ENCODE results near the gene RNF169.

Gene RNF169

GRCh38 chr11:74770456-74770855, 21.8 kb downstream of the RNF169 start:
- TF ChIP-seq CTCF (IDR thresholded peaks at IDR 0.05; ENCODE audit: insufficient read depth, missing control alignments), result no peak
- FAIRE-seq (no peak), DNase-seq (ENCODE audit: insufficient read length, low spot score) (no peak)

- FAIRE-seq (no peak), DNase-seq (ENCODE audit: insufficient read length, low spot score) (no peak)
- TF ChIP-seq CTCF (IDR thresholded peaks at IDR 0.05; ENCODE audit: insufficient read depth, missing control alignments), result no peak
Observed at GRCh38 chr11:74771139-74771538, 22.5 kb downstream of the RNF169 start.

GRCh38 chr11:74773476-74773875, 24.8 kb downstream of the RNF169 start:
- TF ChIP-seq CTCF (IDR thresholded peaks at IDR 0.05; ENCODE audit: insufficient read depth, missing control alignments), result no peak
- FAIRE-seq (no peak), DNase-seq (ENCODE audit: insufficient read length, low spot score) (no peak)

GRCh38 chr11:74775762-74776161, 27.1 kb downstream of the RNF169 start:
- DNase-seq (ENCODE audit: insufficient read length, low spot score), result no peak
- TF ChIP-seq CTCF (IDR thresholded peaks at IDR 0.05; ENCODE audit: insufficient read depth, missing control alignments), result no peak
- FAIRE-seq, result no peak

GRCh38 chr11:74776546-74776945, 27.9 kb downstream of the RNF169 start:
- no peak for DNase-seq (ENCODE audit: insufficient read length, low spot score)
- no peak for TF ChIP-seq CTCF (IDR thresholded peaks at IDR 0.05; ENCODE audit: insufficient read depth, missing control alignments)
- no peak for FAIRE-seq

- no peak for FAIRE-seq
- DNase-seq (ENCODE audit: insufficient read length, low spot score), result no peak
- no peak for TF ChIP-seq CTCF (IDR thresholded peaks at IDR 0.05; ENCODE audit: insufficient read depth, missing control alignments)
Observed at GRCh38 chr11:74777038-74777437, 28.4 kb downstream of the RNF169 start.

- DNase-seq (ENCODE audit: insufficient read length, low spot score) (no peak), FAIRE-seq (no peak)
- TF ChIP-seq CTCF (IDR thresholded peaks at IDR 0.05; ENCODE audit: insufficient read depth, missing control alignments), result no peak
Observed at GRCh38 chr11:74777877-74778276, 29.2 kb downstream of the RNF169 start.
